Stimulated activated CD8-positive, alpha-beta memory T cell treated with anti-CD3 and anti-CD28 coated beads, Interleukin-4, amount 100 ng/mL, for 4 hours (primary cell): ENCODE data around the gene BOD1L2.

ENCODE experiments used
- DNase-seq, 2 donors: peaks; one replicate each; pipeline ENCODE4 v3.0.0-alpha.2; 2020; ENCODE audit warnings: low read depth in 2 of 2, low spot score in 1 of 2

BOD1L2 gene

GRCh38 chr18:57150081-57150480 is 3.2 kb downstream of the BOD1L2 start:
- DNase-seq: no peak

GRCh38 chr18:57150828-57151227 is 3.9 kb downstream of the BOD1L2 start:
- DNase-seq: no peak

GRCh38 chr18:57154191-57154830 is 7.4 kb downstream of the BOD1L2 start:
- no peak for DNase-seq

- DNase-seq: no peak
These were observed 17.5 kb downstream of the BOD1L2 start for GRCh38 chr18:57164401-57164800.

- no peak for DNase-seq
These were observed 20.9 kb downstream of the BOD1L2 start for GRCh38 chr18:57167617-57168308.

- no peak for DNase-seq
These were observed 24.1 kb downstream of the BOD1L2 start for GRCh38 chr18:57171026-57171425.

- DNase-seq: no peak
These were observed 28.6 kb downstream of the BOD1L2 start for GRCh38 chr18:57175532-57175931.

- DNase-seq: no peak
These were observed 38.5 kb downstream of the BOD1L2 start for GRCh38 chr18:57185434-57185833.

- DNase-seq: no peak
These were observed 42.1 kb downstream of the BOD1L2 start for GRCh38 chr18:57188851-57189557.

- DNase-seq: no peak
These were observed 43.1 kb downstream of the BOD1L2 start for GRCh38 chr18:57190026-57190425.

GRCh38 chr18:57194070-57194469 is 47.2 kb downstream of the BOD1L2 start:
- no peak for DNase-seq

- no peak for DNase-seq
These were observed 47.7 kb downstream of the BOD1L2 start for GRCh38 chr18:57194622-57195021.

GRCh38 chr18:57195341-57195740 is 48.5 kb downstream of the BOD1L2 start:
- DNase-seq: no peak

GRCh38 chr18:57197261-57197660 is 50.4 kb downstream of the BOD1L2 start:
- no peak for DNase-seq

GRCh38 chr18:57198073-57198472 is 51.2 kb downstream of the BOD1L2 start:
- DNase-seq: no peak
